Spleen (tissue), 11 donors: ENCODE measurements around the gene TEK. TPM values are rescaled to one million over a fixed set of nuclear protein-coding genes. Genes with fewer than 3 reads are reported as not detected.

Source experiments
- DNase-seq: peaks from one replicate; pipeline ENCODE4 v3.0.0-alpha.2; 2020
- H3K27ac ChIP-seq, 8 donors: fragments of 200-600 bp; sonication (generic) in 7 of 8; 1 replicate in 4 of 8; 2 replicates in 4 of 8; pipeline versions ENCODE4 v1.5.0 to v1.8.0; 2016 to 2021; ENCODE audit warnings: inconsistent platforms in 4 of 8, mild to moderate bottlenecking in 4 of 8, moderate library complexity in 1 of 8
- H3K27me3 ChIP-seq, 7 donors: fragments of 200-600 bp; sonication (generic) in 6 of 7; replicated peaks in 1 of 7; 1 replicate in 4 of 7; 2 replicates in 3 of 7; pipeline versions ENCODE4 v1.5.0 to v1.8.0; 2016 to 2021; ENCODE audit warnings: inconsistent platforms in 3 of 7, mild to moderate bottlenecking in 1 of 7
- H3K36me3 ChIP-seq, 6 donors: fragments of 200-600 bp; sonication (generic) in 5 of 6; 1 replicate in 4 of 6; 2 replicates in 2 of 6; pipeline versions ENCODE4 v1.5.0 to v1.8.0; 2016 to 2021; ENCODE audit warnings: inconsistent platforms in 2 of 6
- H3K4me1 ChIP-seq, 6 donors: fragments of 200-600 bp; sonication (generic) in 5 of 6; 1 replicate in 3 of 6; 2 replicates in 3 of 6; pipeline versions ENCODE4 v1.5.0 to v1.8.0; 2016 to 2021; ENCODE audit warnings: inconsistent platforms in 3 of 6
- H3K4me3 ChIP-seq, 8 donors: fragments of 200-600 bp; sonication (generic) in 7 of 8; 1 replicate in 4 of 8; 2 replicates in 4 of 8; pipeline versions ENCODE4 v1.5.0 to v1.8.0; 2016 to 2021; ENCODE audit warnings: inconsistent platforms in 4 of 8, mild to moderate bottlenecking in 4 of 8, moderate library complexity in 2 of 8
- H3K9me3 ChIP-seq, 8 donors: fragments of 200-600 bp; sonication (generic) in 7 of 8; 1 replicate in 4 of 8; 2 replicates in 4 of 8; pipeline versions ENCODE4 v1.5.0 to v1.8.0; 2016 to 2021; ENCODE audit warnings: inconsistent platforms in 4 of 8
- CTCF ChIP-seq, 11 experiments: fragments of 200-600 bp in 7 of 11; fragments of 450-650 bp in 4 of 11; sonication (generic) in 4 of 11; IDR thresholded peaks in 8 of 11; conservative IDR thresholded peaks in 3 of 11; 1 replicate in 7 of 11; 2 replicates in 4 of 11; pipeline versions ENCODE4 v1.4.0 to v1.8.0; 2016 to 2021; ENCODE audit warnings: antibody characterized with exemption in 11 of 11, inconsistent platforms in 4 of 11, mild to moderate bottlenecking in 1 of 11
- POLR2A ChIP-seq, 3 donors: fragments of 450-650 bp; IDR thresholded peaks; one replicate each; pipeline ENCODE4 v1.5.1; 2017; ENCODE audit warnings: antibody characterized with exemption in 3 of 3, mild to moderate bottlenecking in 1 of 3
- POLR2AphosphoS5 ChIP-seq, 3 donors: sonication (generic); formaldehyde crosslinking; IDR thresholded peaks; one replicate each; pipeline ENCODE4 v1.5.1; 2017; ENCODE audit warnings: antibody characterized with exemption in 3 of 3
- WGBS, 5 donors: extraction: QIAGEN DNeasy Blood & Tissue Kit in 3 of 5; methylation state at CpG; one replicate each; pipeline versions ENCODE4 v1.1.5 to v1.1.7; 2013 to 2018; 5-methylcytosine and 5-hydroxymethylcytosine counted together
- intact Hi-C: fragments of 100-400 bp; cut with DNase I; formaldehyde crosslinking; loops from one replicate; pipeline ENCODE4 v1.15.0; 2023; ENCODE audit warnings: low total_unique reads
- polyA plus RNA-seq, 3 donors: library from polyadenylated mRNA; stranded (reverse); fragments of 200-250 nt; gene quantifications; one replicate each; pipeline ENCODE4 v1.2.1, GENCODE V29; 2013
- total RNA-seq, 7 donors: library from RNA; depleted of rRNA in 3 of 7; stranded (reverse); fragments of >200 nt in 3 of 7; fragmentation: NEBNext Ultra II Directional in 4 of 7; extraction: Animal tissue kit (Norgen Biotek cat#: 25700) in 4 of 7; gene quantifications; one replicate each; pipeline versions ENCODE4 v1.1.0 to v1.2.1, GENCODE V29; 2016 to 2021
- donor health status: healthy with polysubstance abuse.
- donor health status: DM: no; HTN: no; CAD: no; lungs with moderate emphysema.
- donor health status: DM: no; HTN: no; CAD: no.
- donor health status: Bipolar disorder and iron deficiency.
- donor health status: healthy.
- donor health status: DM: no; HTN: no; CAD: no.
- donor health status: DM: yes; HTN: yes; CAD: no.

TEK gene
- total and polyA plus RNA-seq, 10 donors: 2.6 to 58.7 (median 44.4) TPM

- H3K27ac ChIP-seq: no peak overlapping the region
Measured at GRCh38 chr9:27204578-27204977, 95.6 kb downstream of the TEK start.

GRCh38 chr9:27205198-27205597 is 96.2 kb downstream of the TEK start:
- Histone ChIP-seq H3K4me1 (no peaks in the 10 kb centered on the region), H3K9me3 (no peaks in the 10 kb centered on the region), H3K4me3 (no peak overlapping the region), H3K36me3 (peaks cover 0 to 30% (median 0%) of the 10 kb centered on the region in 6 donors), H3K27ac (no peak overlapping the region), H3K27me3 (no peaks in the 10 kb centered on the region)
- DNase-seq: no peak
- WGBS, 5 donors: 67 to 85% (median 80%) methylated on average over 2 of the region's 2 CpGs
- intact Hi-C loops: no loop called here
- TF ChIP-seq CTCF (IDR thresholded peaks at IDR 0.05 in 8 of 11, conservative IDR thresholded peaks at IDR 0.05 in 3 of 11): no peak
- TF ChIP-seq POLR2AphosphoS5 (IDR thresholded peaks at IDR 0.05): no peak
- no peak for TF ChIP-seq POLR2A (IDR thresholded peaks at IDR 0.05)

More at GRCh38 chr9:27204578-27204977, 95.6 kb downstream of the TEK start:
- no peak for DNase-seq
- Histone ChIP-seq H3K9me3 (no peaks in the 10 kb centered on the region), H3K4me3 (no peak overlapping the region), H3K4me1 (no peaks in the 10 kb centered on the region), H3K27me3 (no peaks in the 10 kb centered on the region), H3K36me3 (peaks cover 0 to 30% (median 0%) of the 10 kb centered on the region in 6 donors)
- 80 to 93% (median 84%) methylated on average over 4 of the region's 4 CpGs for WGBS, 5 donors
- TF ChIP-seq POLR2AphosphoS5 (IDR thresholded peaks at IDR 0.05) (no peak), POLR2A (IDR thresholded peaks at IDR 0.05) (no peak)
- intact Hi-C loops: no loop called here

- 69 to 94% (median 86%) methylated on average over 7 of the region's 7 CpGs for WGBS, 5 donors
- no peaks in the 10 kb centered on the region for H3K27me3 ChIP-seq
- DNase-seq: no peak
- intact Hi-C loops: no loop called here
- no peak overlapping the region for H3K4me3 ChIP-seq
- H3K36me3 ChIP-seq: peaks cover 0 to 30% (median 0%) of the 10 kb centered on the region in 6 donors
- no peaks in the 10 kb centered on the region for H3K4me1 ChIP-seq
- TF ChIP-seq POLR2A (IDR thresholded peaks at IDR 0.05) (no peak), CTCF (IDR thresholded peaks at IDR 0.05 in 8 of 11, conservative IDR thresholded peaks at IDR 0.05 in 3 of 11) (no peak), POLR2AphosphoS5 (IDR thresholded peaks at IDR 0.05) (no peak)
- no peaks in the 10 kb centered on the region for H3K9me3 ChIP-seq
- H3K27ac ChIP-seq: no peak overlapping the region
Measured at GRCh38 chr9:27206041-27206440, 97.0 kb downstream of the TEK start.

- no peak for DNase-seq
- no peak overlapping the region for H3K4me3 ChIP-seq
- TF ChIP-seq POLR2AphosphoS5 (IDR thresholded peaks at IDR 0.05) (no peak), POLR2A (IDR thresholded peaks at IDR 0.05) (no peak), CTCF (IDR thresholded peaks at IDR 0.05 in 8 of 11, conservative IDR thresholded peaks at IDR 0.05 in 3 of 11) (no peak)
- WGBS, 5 donors: 60 to 84% (median 72%) methylated on average over 3 of the region's 3 CpGs
- intact Hi-C loops: no loop called here
- no peaks in the 10 kb centered on the region for H3K4me1 ChIP-seq
- H3K9me3 ChIP-seq: no peaks in the 10 kb centered on the region
- H3K36me3 ChIP-seq: peaks cover 0 to 39% (median 2%) of the 10 kb centered on the region in 6 donors
- H3K27ac ChIP-seq: no peak overlapping the region
- no peaks in the 10 kb centered on the region for H3K27me3 ChIP-seq
Measured at GRCh38 chr9:27209034-27209433, 100.0 kb downstream of the TEK start.

GRCh38 chr9:27210588-27210987 is 101.6 kb downstream of the TEK start:
- Histone ChIP-seq H3K36me3 (peaks cover 0 to 42% (median 2%) of the 10 kb centered on the region in 6 donors), H3K9me3 (no peaks in the 10 kb centered on the region), H3K27ac (no peak overlapping the region), H3K27me3 (no peaks in the 10 kb centered on the region), H3K4me1 (no peaks in the 10 kb centered on the region), H3K4me3 (no peak overlapping the region)
- intact Hi-C loops: no loop called here
- WGBS, 5 donors: 76 to 96% (median 88%) methylated on average over 7 of the region's 7 CpGs
- DNase-seq: no peak
- TF ChIP-seq POLR2A (IDR thresholded peaks at IDR 0.05): no peak
- TF ChIP-seq CTCF (IDR thresholded peaks at IDR 0.05 in 8 of 11, conservative IDR thresholded peaks at IDR 0.05 in 3 of 11): no peak
- no peak for TF ChIP-seq POLR2AphosphoS5 (IDR thresholded peaks at IDR 0.05)
